CD4-positive, alpha-beta T cell treated with Interleukin-4 for 4 hours (primary cell): ENCODE results near the gene GMIP.

Experiments
- DNase-seq: peaks from one replicate; pipeline ENCODE4 v3.0.0-alpha.2; 2020

Gene GMIP

GRCh38 chr19:19656451-19657396 is 13.3 kb upstream of the GMIP start:
- no peak for DNase-seq

GRCh38 chr19:19655641-19656343 is 12.3 kb upstream of the GMIP start:
- no peak for DNase-seq

GRCh38 chr19:19655051-19655594 is 11.7 kb upstream of the GMIP start:
- no peak for DNase-seq

GRCh38 chr19:19654441-19654840 is 11.0 kb upstream of the GMIP start:
- no peak for DNase-seq

- no peak for DNase-seq
These were observed 10.2 kb upstream of the GMIP start for GRCh38 chr19:19653597-19654147.

- no peak for DNase-seq
These were observed 9.2 kb upstream of the GMIP start for GRCh38 chr19:19652482-19653295.

- DNase-seq: no peak
These were observed 7.6 kb upstream of the GMIP start for GRCh38 chr19:19651076-19651475.

- DNase-seq: no peak
These were observed 6.9 kb upstream of the GMIP start for GRCh38 chr19:19650331-19650730.

- DNase-seq: no peak
These were observed 6.1 kb upstream of the GMIP start for GRCh38 chr19:19649580-19649995.

GRCh38 chr19:19649155-19649554 is 5.7 kb upstream of the GMIP start:
- no peak for DNase-seq

GRCh38 chr19:19647037-19647835 is 3.8 kb upstream of the GMIP start:
- DNase-seq: no peak

GRCh38 chr19:19645233-19645870 is 1.9 kb upstream of the GMIP start:
- no peak for DNase-seq

- DNase-seq: no peak
These were observed 564 bp upstream of the GMIP start for GRCh38 chr19:19644054-19644388.

- peak; percentile 48 for DNase-seq
These were observed 825 bp downstream of the GMIP start for GRCh38 chr19:19642506-19643157.

- DNase-seq: no peak
These were observed 5.8 kb downstream of the GMIP start for GRCh38 chr19:19637523-19638251.

GRCh38 chr19:19637186-19637522 is 6.3 kb downstream of the GMIP start:
- no peak for DNase-seq

GRCh38 chr19:19636573-19637185 is 6.8 kb downstream of the GMIP start:
- DNase-seq: no peak

GRCh38 chr19:19635313-19635702 is 8.1 kb downstream of the GMIP start:
- DNase-seq: no peak

GRCh38 chr19:19634516-19635312 is 8.7 kb downstream of the GMIP start:
- no peak for DNase-seq
